ENCODE results near the gene RICTOR.

The RICTOR gene

GRCh38 chr5:39025456-39025855 lies 48.7 kb downstream of the RICTOR start:
- peaks cover 13% of the 10 kb centered on the region for H4K20me1 ChIP-seq (ENCODE audit: low read depth, low read length)
- no peaks in the 10 kb centered on the region for H3K9me3 ChIP-seq (ENCODE audit: insufficient read depth, low read length)
- no peaks in the 10 kb centered on the region for H3F3A ChIP-seq (ENCODE audit: insufficient read depth)
- no peak overlapping the region for H3K9ac ChIP-seq (ENCODE audit: low read length)
- peaks cover 43% of the 10 kb centered on the region for H3K79me2 ChIP-seq (ENCODE audit: insufficient read depth, low read length)
- H3K4me3 ChIP-seq (ENCODE audit: insufficient read depth, low read length, poor library complexity, severe bottlenecking) = no peak overlapping the region
- H3K9me2 ChIP-seq (replicated peaks; ENCODE audit: insufficient read depth, low read length) = no peaks in the 10 kb centered on the region
- no peaks in the 10 kb centered on the region for H3K27me3 ChIP-seq (ENCODE audit: low read length)
- no peak for TF ChIP-seq EZH2phosphoT487 (conservative IDR thresholded peaks at IDR 0.05; ENCODE audit: low read length)
- no peak for TF ChIP-seq CTCF (IDR thresholded peaks at IDR 0.05; ENCODE audit: insufficient read depth, low read length, poor library complexity, severe bottlenecking)
- no peak overlapping the region for H2AFZ ChIP-seq (ENCODE audit: low read depth, low read length, severe bottlenecking)
- H3K36me3 ChIP-seq (ENCODE audit: low read length) = peaks cover 13% of the 10 kb centered on the region; the same call in 1 of the 2 replicates
- no peak overlapping the region for H3K4me2 ChIP-seq (ENCODE audit: low read depth, low read length, poor library complexity, severe bottlenecking)
- H3K27ac ChIP-seq (ENCODE audit: low read depth, low read length) = no peak overlapping the region

- Histone ChIP-seq H3K79me2 (ENCODE audit: insufficient read depth, low read length) (peaks cover 37% of the 10 kb centered on the region), H3K4me3 (ENCODE audit: insufficient read depth, low read length, poor library complexity, severe bottlenecking) (no peak overlapping the region), H3K9me2 (replicated peaks; ENCODE audit: insufficient read depth, low read length) (no peaks in the 10 kb centered on the region), H3K4me2 (ENCODE audit: low read depth, low read length, poor library complexity, severe bottlenecking) (no peak overlapping the region), H3F3A (ENCODE audit: insufficient read depth) (no peaks in the 10 kb centered on the region), H3K27ac (ENCODE audit: low read depth, low read length) (no peak overlapping the region), H3K9ac (ENCODE audit: low read length) (no peak overlapping the region), H2AFZ (ENCODE audit: low read depth, low read length, severe bottlenecking) (no peak overlapping the region), H3K9me3 (ENCODE audit: insufficient read depth, low read length) (no peaks in the 10 kb centered on the region), H3K36me3 (ENCODE audit: low read length) (peaks cover 13% of the 10 kb centered on the region; the same call in 1 of the 2 replicates), H3K27me3 (ENCODE audit: low read length) (no peaks in the 10 kb centered on the region), H4K20me1 (ENCODE audit: low read depth, low read length) (peaks cover 13% of the 10 kb centered on the region)
- no peak for TF ChIP-seq EZH2phosphoT487 (conservative IDR thresholded peaks at IDR 0.05; ENCODE audit: low read length)
- TF ChIP-seq CTCF (IDR thresholded peaks at IDR 0.05; ENCODE audit: insufficient read depth, low read length, poor library complexity, severe bottlenecking) = no peak
Observed at GRCh38 chr5:39024884-39025283, 49.3 kb downstream of the RICTOR start.

GRCh38 chr5:39024005-39024404 lies 50.2 kb downstream of the RICTOR start:
- no peak overlapping the region for H3K4me2 ChIP-seq (ENCODE audit: low read depth, low read length, poor library complexity, severe bottlenecking)
- H3K36me3 ChIP-seq (ENCODE audit: low read length) = peaks cover 6% of the 10 kb centered on the region; the same call in 1 of the 2 replicates
- peaks cover 31% of the 10 kb centered on the region for H3K79me2 ChIP-seq (ENCODE audit: insufficient read depth, low read length)

More at GRCh38 chr5:39024005-39024404, 50.2 kb downstream of the RICTOR start:
- no peak overlapping the region for H2AFZ ChIP-seq (ENCODE audit: low read depth, low read length, severe bottlenecking)
- no peaks in the 10 kb centered on the region for H3K27me3 ChIP-seq (ENCODE audit: low read length)
- no peak overlapping the region for H3K9ac ChIP-seq (ENCODE audit: low read length)
- TF ChIP-seq EZH2phosphoT487 (conservative IDR thresholded peaks at IDR 0.05; ENCODE audit: low read length) (no peak), CTCF (IDR thresholded peaks at IDR 0.05; ENCODE audit: insufficient read depth, low read length, poor library complexity, severe bottlenecking) (no peak)
- H3K27ac ChIP-seq (ENCODE audit: low read depth, low read length) = no peak overlapping the region
- H3K9me3 ChIP-seq (ENCODE audit: insufficient read depth, low read length) = no peaks in the 10 kb centered on the region
- H3K4me3 ChIP-seq (ENCODE audit: insufficient read depth, low read length, poor library complexity, severe bottlenecking) = no peak overlapping the region
- H4K20me1 ChIP-seq (ENCODE audit: low read depth, low read length) = peaks cover 13% of the 10 kb centered on the region
- no peaks in the 10 kb centered on the region for H3F3A ChIP-seq (ENCODE audit: insufficient read depth)
- H3K9me2 ChIP-seq (replicated peaks; ENCODE audit: insufficient read depth, low read length) = no peaks in the 10 kb centered on the region

All from SU-DHL-6 (cell line).